Measurements from ENCODE around the gene TMEM131. TPM values are rescaled to one million over a fixed set of nuclear protein-coding genes. Genes with fewer than 3 reads are reported as not detected.

TMEM131 gene
- total and polyA plus RNA-seq, 10 of the 15 experiments (the other 5 are each of a cell fraction or from before 2014, with no cell fraction given) = 6.0 to 48.2 (median 23.2) TPM

GRCh38 chr2:97708048-97708380, 287.7 kb downstream of the TMEM131 start (continued):
- no peak for TF ChIP-seq PBX3 (IDR thresholded peaks at IDR 0.05; ENCODE audit: insufficient replicate concordance, low read depth, low read length)

GRCh38 chr2:97707362-97708047, 288.2 kb downstream of the TMEM131 start:
- Histone ChIP-seq H3K4me1 (ENCODE audit: control insufficient read depth, insufficient read depth, low read length) (no peaks in the 10 kb centered on the region), H4K20me1 (ENCODE audit: control insufficient read depth, insufficient read depth) (no peaks in the 10 kb centered on the region), H3K4me2 (ENCODE audit: control insufficient read depth, insufficient read depth) (no peak overlapping the region), H3K79me2 (ENCODE audit: control insufficient read depth, insufficient read depth, low read length) (no peaks in the 10 kb centered on the region), H3K9ac (ENCODE audit: control insufficient read depth, insufficient read depth, low read length) (no peak overlapping the region), H3K27ac (ENCODE audit: control insufficient read depth, insufficient read depth) (no peak overlapping the region), H2AFZ (ENCODE audit: control insufficient read depth, low read depth, low read length) (no peak overlapping the region), H3K36me3 (ENCODE audit: control insufficient read depth in 2 of 2, insufficient read depth in 2 of 2, low read length in 1 of 2) (no peaks in the 10 kb centered on the region), H3K9me3 (replicated peaks; ENCODE audit: control insufficient read depth, insufficient read depth, low read length) (no peaks in the 10 kb centered on the region), H3K4me3 (no peak overlapping the region), H3K27me3 (replicated peaks in 1 of 2; ENCODE audit: control insufficient read depth in 2 of 2, insufficient read depth in 2 of 2, low read length in 1 of 2) (no peaks in the 10 kb centered on the region)
- POLR2A ChIA-PET = no interaction called here
- no peak for TF ChIP-seq E4F1 (IDR thresholded peaks at IDR 0.05; ENCODE audit: borderline replicate concordance, partially characterized antibody)
- TF ChIP-seq NFXL1 (IDR thresholded peaks at IDR 0.05; ENCODE audit: borderline replicate concordance) = no peak
- in situ Hi-C loops (cut with MboI) = no loop called here
- intact Hi-C loops (cut with micrococcal nuclease; ENCODE audit: unreplicated experiment) = loop anchor here (10.0 kb wide), 1 partner anchor 477 kb away; no protein-coding TSS in a partner anchor
- SMC1A ChIA-PET (ENCODE audit: uncharacterized antibody, unreplicated experiment) = interaction anchor here (1.6 to 2.9 kb wide), 2 partner anchors 8 to 677 kb away, joined by 6 to 15 read pairs; no protein-coding TSS in a partner anchor
- FAIRE-seq (no peak), ATAC-seq (no peak), DNase-seq (ENCODE audit: low read depth, low spot score) (no peak)
- RAD21 ChIA-PET (ENCODE audit: unreplicated experiment) = interaction anchor here (3.5 kb wide), 1 partner anchor 9 kb away, joined by 15 read pairs; no protein-coding TSS in a partner anchor
- CTCF ChIA-PET = interaction anchor here (0.9 to 4.0 kb wide), 6 partner anchors 9 to 719 kb away, joined by 3 to 40 read pairs (median 4); no protein-coding TSS in a partner anchor
- BruUV-seq (replicated peaks) = no TSS peak
- WGBS (ENCODE audit: insufficient coverage, insufficient replicate concordance, low lambda C conversion rate, missing lambda C conversion rate) = 15% methylated on average over 11 of the region's 11 CpGs

Data from GM12878 (cell line).